Neural progenitor cell (in vitro differentiated cells): ENCODE data around the gene MED4.
"Not testable (repeated sequence)": the region's sequence is repeated elsewhere in the genome, so short reads cannot be mapped to it uniquely, and the experiment has no call there.

ENCODE experiments used
- CTCF ChIP-seq: fragments of 200-600 bp; sonication (generic); IDR thresholded peaks from 2 replicates; pipeline ENCODE4 v1.5.1; 2017; ENCODE audit warnings: antibody characterized with exemption, mild to moderate bottlenecking
- EZH2 ChIP-seq: fragments of 200-600 bp; sonication (generic); IDR thresholded peaks from 2 replicates; pipeline ENCODE4 v1.6.1; 2017; ENCODE audit warnings: antibody characterized with exemption, mild to moderate bottlenecking, moderate library complexity

GRCh38 chr13:48058536-48058935 lies 36.4 kb downstream of the MED4 start:
- not testable (repeated sequence) for TF ChIP-seq EZH2, CTCF
